Bladder microvascular endothelial cell (primary cell): ENCODE results near the gene GPX1. TPM values are rescaled to one million over a fixed set of nuclear protein-coding genes. Genes with fewer than 3 reads are reported as not detected.

Experiments
- total RNA-seq: library from RNA; depleted of rRNA; stranded (reverse); fragments of >200 nt; gene quantifications from 2 replicates; pipeline ENCODE4 v1.2.3, GENCODE V29; 2014

The GPX1 gene
- 523 and 630 TPM in 2 replicates for total RNA-seq

GRCh38 chr3:49358217-49358883, at the start of gene GPX1:
TSS of gene GPX1 (minus strand) at chr3:49358353. CDS start at chr3:49358278, 75 bp downstream.

GRCh38 chr3:49339941-49340800, 18.0 kb downstream of the GPX1 start, which contains the start of gene USP4:
TSS of gene USP4 (minus strand) at chr3:49340053. CDS start at chr3:49340024, 29 bp downstream.

Other genes with a start within 250 kb of the GPX1 start
- gene USP19, start 237.5 kb downstream of the GPX1 start, total RNA-seq = 29.8 and 54.9 TPM in 2 replicates
- 745 and 1,550 TPM in 2 replicates for gene LAMB2, start 225.3 kb downstream of the GPX1 start, total RNA-seq
- 13.4 and 17.4 TPM in 2 replicates for gene CCDC71, start 192.0 kb downstream of the GPX1 start, total RNA-seq
- 43.3 and 55.2 TPM in 2 replicates for gene KLHDC8B, start 186.8 kb downstream of the GPX1 start, total RNA-seq
- gene C3orf62, start 81.1 kb downstream of the GPX1 start, total RNA-seq = 0.97 and 2.0 TPM in 2 replicates
- gene USP4, start 18.3 kb downstream of the GPX1 start, total RNA-seq = 24.4 and 47.2 TPM in 2 replicates
- gene RHOA, start 53.6 kb upstream of the GPX1 start, total RNA-seq = 496 and 514 TPM in 2 replicates
- gene TCTA, start 54.1 kb upstream of the GPX1 start, total RNA-seq = 9.7 and 20.8 TPM in 2 replicates
- 0.65 and 1.4 TPM in 2 replicates for gene AMT, start 64.1 kb upstream of the GPX1 start, total RNA-seq
- gene NICN1, start 71.0 kb upstream of the GPX1 start, total RNA-seq = 2.9 and 13.1 TPM in 2 replicates
- gene DAG1, start 111.9 kb upstream of the GPX1 start, total RNA-seq = 23.2 and 53.4 TPM in 2 replicates
- gene BSN, start 196.1 kb upstream of the GPX1 start, total RNA-seq = under 0.01 and 0.06 TPM in 2 replicates